Limb (tissue), 2 donors: ENCODE results near the gene PCYOX1L.

Source experiments
- DNase-seq, 2 donors: peaks; one replicate each; pipeline ENCODE4 v3.0.0-alpha.2; 2016; ENCODE audit errors: extremely low spot score in 2 of 2

The PCYOX1L gene

DNA sequence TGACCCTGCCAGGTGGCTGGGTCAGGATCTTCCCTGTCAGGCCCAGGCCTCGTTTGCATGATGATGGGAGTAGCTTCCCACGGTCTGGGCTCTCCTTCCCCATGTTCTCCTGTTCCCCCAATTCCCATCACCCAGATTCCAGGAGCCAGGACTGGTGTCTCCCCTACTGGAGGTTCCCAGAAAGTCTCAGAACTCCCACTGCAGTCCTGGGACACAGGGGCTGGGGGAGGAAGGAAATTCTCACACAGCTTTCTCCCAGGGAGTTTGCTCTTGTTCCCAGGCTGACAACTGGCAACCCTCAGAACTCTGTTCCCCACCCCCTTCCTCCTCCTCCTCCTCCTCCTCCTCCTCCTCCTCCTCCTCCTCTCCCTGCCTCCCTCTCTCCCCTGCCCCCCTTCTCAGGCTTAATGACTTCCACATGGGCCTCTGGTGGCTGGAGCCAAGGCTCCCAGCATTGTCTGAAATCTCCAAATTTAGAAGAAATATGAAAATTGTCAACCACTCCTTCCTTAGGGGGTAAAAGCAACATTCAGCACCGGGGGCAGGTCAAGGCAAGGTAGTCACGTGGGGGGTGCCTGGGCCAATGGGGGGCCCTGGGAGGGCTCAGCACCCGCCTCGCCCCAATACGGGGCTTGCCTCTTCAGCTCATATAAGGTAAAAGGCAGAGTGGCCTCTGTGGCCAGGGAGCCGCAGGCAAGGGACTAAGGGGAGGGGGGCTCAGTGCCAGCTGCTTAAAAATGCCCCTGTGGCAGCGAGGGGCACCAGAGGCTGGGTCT is 48.5 kb downstream of the PCYOX1L start:
- DNase-seq: peak; percentile 68 to 69

DNA sequence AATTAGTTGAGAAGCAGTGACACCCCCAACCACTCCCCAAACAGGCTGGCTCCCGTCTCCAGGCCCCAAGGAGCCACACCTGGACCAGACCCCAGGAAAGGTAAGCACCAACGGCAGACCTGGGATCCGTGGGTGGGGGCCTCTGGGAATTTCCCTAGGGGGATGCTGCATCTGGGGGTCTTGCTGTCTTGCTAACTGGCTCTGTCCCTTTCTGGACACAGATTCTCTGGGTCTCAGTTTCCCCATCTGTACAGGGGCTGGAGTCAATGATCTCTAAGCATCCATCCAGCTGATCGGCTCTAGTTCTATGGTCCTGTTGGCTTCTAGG is 49.1 kb downstream of the PCYOX1L start:
- DNase-seq: no peak

DNA sequence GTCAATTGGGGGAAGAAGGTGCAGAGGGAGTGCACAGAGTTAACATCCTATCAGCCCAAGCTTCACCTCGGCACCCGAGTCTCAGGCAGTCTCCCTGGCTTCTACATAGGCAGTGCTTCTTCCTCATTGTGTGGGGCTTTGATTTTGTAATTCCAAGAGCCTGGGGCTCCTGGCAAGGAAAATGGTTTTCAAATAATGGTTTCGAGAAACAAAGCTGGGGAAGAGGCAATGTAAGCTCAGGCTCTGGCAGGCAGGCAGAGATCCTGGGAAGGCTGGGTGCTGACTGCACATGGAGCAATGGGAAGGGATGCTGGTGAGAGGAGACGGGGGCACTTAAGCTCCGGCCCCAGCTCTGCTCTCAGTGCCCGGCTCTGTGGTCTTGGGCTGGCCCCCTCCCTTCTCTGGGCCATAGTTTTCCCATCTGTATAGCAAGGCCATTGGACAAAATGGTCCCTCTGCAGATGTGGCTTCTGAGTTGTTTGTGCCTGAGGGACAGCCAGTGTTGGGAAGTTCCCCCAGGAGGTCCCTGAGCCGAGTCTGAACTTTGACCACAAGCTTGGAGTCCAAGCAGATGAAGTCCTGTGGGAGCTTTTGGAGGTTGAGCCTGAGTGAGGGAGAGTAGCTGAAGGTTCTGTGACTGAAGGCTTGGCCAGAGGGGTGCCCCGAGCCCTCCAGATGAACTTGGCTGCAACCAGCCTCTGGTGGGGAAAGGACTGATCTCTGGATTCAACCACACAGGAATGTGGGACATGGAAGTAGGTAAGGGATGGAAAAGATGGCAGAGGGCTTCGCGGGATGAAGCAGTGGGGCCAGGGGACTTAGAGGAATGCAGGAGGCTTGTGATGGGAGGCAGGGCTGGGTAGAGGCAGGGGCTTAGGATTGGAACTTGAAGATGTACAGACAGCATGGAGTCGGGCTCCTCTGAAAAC is 49.7 kb downstream of the PCYOX1L start:
- DNase-seq: no peak

DNA sequence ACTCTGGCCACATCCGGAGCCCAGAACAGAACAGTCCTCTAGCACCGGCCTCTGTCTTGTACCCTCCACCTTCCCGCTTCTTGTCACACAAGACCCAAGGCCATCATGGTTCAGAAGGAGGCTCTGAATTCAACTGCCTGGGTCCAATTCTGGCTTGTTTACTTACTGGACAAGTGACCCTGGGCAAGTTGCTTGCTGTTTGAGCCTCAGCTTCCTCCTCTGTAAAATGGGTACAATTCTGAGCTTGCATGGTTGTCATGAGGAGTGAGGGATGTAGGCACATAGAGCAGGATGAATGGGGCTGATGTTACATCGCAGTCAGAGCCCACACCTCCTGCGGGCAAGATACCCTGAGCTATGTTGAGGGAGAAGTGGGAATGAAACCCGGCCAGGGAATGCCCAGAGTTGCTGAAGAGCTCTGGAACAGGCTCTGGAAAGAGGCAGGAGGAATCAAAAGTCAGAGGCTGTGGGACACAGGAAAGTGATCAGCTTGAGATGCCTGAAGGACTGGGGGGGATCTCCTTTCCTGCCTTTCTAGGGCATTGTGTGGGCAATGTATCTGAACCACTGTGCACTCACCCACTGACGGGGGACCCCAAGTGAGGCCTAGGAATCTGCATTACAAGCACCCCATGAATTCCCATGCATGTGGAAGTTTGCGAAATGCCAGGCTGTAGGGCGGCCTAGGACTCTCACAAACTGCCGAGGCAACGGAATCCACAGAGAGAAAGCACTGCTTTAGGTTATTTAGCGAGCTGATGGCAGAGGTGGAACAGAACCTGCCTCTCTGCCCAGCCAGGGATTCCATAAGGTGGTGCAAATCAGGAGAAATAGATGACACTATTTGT is 50.6 kb downstream of the PCYOX1L start:
- DNase-seq: peak in 1 of 2 donors; percentile 25

DNA sequence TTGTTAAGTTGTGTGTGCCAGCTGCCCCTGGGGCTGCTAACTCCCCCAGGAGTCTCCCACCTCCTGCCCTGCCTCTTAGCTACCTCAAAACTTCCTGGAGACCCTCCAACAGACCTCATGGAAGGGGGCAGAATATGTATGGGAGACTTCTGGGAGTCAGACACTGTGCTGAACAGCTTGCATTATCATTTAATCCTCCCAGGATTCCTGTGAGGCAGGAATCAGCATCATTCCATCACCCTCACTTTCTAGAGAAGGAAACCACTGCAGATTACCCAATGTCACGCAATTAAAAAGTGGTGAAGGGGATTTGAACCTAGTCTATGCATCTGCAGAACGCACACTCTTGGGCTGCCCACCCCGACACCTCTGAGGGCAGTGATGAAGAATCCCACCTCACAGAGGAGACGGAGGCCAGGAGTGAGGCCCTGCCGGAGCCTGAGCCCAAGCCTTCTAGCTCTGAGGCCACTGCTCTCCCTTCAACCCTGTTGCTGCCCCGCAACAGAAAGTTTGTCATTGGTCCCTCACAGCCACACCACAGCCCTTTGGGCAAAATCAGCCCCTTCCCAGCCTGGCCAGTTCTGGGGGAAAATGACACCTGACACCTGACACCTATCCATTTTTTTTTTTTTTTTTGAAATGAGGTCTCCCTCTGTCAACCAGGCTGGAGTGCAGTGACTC is 51.6 kb downstream of the PCYOX1L start:
- peak in 1 of 2 donors; percentile 21 for DNase-seq

DNA sequence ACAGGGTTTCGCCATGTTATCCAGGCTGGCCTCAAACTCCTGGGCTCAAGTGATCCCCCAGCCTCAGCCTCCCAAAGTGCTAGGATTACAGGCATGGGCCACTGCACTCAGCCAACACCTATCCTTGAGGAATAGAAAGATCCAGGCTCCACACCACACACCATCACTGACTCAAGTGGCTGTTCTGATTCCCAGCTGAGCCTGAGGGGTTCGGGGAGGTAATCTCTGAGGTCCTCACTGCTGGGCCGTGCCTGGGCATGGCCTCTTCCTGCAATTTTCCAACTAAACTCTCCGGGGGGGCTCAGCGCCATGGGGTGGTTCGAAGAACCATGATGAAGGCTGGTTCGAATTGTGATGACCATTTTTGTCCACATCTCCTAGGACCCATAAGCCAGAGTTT is 52.2 kb downstream of the PCYOX1L start:
- DNase-seq: no peak

DNA sequence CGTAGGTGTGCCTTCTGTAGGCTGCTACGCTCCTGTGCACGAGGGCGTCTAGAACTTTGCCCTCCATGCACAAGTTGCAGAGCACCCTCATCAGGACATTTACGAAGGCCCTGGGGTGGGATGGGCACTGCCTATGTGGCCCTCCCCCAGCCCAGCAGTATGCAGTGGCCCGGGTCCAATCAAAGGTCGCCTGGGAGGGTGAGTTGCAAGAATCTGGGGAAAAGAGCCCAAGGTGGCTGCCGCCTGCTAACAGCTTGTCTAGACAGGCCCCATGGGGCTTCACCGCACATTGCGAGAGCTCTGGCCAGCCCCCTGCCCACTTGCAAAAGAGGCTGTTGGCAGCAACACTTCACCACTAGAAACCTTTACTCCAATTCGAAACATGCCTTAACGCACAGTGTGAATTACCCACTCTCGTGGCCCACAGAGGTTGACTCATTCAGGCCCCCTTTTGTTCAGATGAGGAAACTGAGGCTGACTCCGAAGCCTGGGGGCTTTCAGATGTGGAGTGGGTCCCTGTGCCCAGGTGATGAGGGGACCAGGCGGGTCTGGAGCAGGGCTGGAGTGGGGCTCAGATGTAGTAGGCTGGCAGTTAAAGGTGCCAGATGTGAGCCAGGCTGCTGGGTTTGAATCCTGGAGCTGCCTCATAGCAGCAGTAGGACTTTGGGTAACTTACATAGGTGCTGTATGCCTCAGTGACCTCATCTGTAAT is 53.0 kb downstream of the PCYOX1L start:
- DNase-seq: no peak

DNA sequence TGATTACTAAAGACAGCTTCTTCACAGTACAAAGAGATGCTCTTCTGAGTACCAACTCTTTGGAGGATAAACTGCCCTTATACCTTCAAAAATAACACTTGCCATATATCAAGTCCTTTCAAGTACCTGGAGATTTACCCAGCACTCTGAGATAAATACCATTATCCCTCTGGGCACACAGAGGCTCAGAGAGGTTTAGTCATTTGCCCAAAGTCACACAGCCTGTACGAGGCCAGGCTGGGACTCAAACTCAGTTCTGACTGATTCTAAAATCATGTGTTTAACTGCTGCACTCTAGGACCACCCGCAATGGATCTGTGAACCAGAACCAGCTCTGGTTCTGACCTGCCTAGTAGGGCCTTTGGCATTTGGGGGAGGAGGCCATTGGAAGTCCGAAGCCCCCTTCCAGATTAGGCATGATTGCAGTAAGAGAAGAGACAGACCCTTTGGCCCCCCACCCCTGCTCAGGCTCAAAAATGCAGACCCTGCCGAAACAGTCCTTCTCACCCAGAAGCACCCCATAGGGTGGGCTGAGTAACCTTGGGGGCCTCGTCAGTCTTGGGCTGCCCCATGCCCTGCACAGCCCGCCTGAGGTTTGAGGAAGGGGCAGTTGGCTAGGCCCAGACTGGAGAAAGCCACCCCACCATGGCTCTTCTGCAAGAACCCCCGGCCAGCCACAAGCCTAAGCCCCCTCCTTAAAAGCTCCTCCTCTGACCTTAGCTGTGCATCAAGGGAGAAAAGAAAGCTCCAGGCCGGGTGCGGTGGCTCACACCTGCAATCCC is 54.1 kb downstream of the PCYOX1L start:
- no peak for DNase-seq

DNA sequence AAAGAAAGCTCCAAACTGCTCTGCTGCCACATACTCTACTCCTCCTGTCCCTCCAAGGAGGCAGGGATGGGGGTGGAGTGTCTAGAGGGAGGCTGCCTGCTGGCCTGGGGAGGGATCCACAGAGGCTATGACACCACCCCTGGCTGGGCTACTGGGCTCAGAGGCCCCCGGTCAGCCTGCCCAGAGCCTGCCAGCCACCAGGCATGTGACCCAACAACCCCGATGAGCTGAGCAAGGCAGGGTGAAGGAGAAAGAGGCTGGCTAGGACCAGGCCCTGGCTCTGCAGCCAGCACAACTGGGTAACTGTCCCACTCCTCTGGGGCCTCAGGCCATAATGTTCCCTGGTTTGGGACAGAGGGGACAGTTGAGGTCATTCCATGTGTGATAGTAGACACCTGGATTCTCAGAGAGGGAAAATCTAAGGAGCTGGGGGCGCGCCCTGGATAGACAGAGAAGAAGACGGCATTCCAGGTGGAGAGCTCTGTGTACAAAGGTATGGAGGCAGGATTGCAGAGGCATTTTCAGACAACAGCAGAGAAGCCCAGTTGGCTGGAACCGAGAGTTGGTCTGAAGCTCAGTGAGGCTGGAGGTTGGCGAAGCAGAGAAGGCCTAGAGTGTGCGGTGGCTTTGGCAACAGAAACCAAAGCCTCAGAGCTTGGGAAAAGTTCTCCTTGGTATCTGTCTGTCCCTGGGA is 55.1 kb downstream of the PCYOX1L start:
- peak in 1 of 2 donors; percentile 21 for DNase-seq

DNA sequence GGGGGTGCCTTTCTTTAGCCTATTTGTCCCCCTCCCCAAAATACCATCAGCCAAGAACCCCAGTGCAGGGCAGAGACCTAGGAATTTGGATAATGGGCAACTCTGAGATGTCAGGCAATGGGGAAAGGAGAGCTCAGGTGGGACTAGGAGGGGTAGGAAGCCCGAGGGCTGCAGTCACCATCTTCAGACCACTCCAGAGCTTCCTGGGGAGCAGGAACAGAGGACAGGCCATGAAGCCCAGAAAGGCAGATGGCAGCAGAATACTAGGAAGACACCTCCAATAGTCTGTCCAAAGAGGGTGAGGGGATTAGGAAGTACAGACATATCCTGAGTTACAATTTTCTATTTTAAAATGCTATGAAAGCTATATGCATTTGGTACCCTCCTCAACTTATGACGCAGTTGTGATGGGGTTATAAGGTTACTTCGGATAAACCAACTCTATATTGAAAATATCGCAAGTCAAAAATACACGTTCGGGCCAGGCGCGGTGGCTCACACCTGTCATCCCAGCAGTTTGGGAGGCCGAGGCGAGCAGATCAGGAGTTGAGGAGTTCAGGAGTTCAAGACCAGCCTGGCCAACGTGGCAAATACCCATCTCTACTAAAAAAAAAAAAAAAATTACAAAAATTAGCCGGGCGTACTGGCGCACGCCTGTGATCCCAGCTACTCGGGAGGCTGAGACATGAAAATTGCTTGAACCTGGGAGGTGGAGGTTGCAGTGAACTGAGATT is 55.8 kb downstream of the PCYOX1L start:
- no peak for DNase-seq

DNA sequence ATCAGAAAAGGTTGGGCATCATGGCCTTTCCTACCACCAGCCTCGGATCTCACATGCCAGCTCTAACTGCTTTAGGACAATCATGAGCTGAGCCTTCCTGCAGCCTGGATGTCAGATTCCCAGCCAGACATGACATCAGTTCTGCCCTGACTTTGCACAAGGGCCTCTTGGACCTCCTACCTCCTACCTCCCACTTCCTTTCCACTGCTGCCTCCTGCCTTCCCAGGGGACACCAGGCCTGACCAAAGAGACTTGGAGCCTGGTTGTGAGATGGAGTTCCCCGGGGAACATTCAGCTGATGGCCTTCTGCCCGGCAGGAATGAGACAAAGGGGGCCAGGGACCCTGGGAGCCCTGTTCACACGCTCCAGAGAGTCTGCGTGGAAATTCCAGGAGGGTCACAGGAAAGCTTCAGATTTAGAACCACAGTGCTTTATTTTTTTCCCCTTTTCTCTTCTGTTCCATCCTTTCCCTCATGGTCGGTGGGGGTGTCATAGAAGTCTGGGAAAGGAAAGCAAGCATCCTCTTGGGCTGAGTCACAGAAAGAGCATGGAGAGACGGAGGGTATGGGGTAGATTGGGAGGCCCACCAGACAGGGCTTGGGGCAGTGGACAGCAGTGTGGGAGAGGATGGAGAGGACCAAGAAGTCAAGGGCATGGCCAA is 56.7 kb downstream of the PCYOX1L start:
- DNase-seq: peak in 1 of 2 donors; percentile 34

DNA sequence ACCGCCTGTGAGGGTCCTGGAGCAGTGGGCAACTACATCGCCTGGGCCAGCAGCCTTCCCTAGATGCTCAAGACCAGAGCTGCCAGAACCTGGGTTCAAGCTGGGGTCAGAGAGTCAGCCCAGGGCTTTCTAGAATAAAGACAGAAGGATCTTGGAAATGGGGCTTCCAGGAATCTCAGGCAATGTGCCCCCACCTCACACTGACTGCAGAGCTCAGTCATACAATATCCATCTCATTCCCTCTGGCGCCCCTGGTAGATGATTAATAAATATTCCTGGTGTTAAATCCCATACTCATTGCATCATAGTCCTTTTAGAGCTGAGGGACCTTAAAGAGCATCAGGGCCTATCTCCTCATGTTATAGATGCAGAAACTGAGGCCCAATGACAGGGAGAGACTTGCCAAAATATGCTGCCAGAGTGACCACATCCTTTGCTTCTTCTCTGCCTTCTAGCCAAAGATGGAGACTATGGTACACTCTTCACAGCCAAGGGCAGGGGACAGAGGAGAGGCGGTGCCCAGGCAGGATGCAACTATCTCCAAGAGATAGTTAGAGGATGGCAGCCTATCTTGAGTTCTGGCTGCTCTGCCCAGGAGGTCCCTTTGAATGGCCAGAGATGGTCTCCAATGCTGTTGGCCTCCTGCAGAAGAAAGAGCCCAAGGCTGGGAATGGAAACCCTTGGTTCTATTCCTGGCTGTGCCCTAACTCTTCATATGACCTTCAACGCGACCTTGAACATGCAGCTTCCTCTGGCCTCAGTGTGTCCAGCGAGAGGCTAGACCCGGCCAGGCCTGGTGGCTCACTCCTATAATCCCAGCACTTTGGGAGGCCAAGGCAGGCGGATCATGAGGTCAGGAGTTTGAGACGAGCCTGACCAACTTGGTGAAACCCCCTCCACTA is 57.5 kb downstream of the PCYOX1L start:
- peak in 1 of 2 donors; percentile 28 for DNase-seq

DNA sequence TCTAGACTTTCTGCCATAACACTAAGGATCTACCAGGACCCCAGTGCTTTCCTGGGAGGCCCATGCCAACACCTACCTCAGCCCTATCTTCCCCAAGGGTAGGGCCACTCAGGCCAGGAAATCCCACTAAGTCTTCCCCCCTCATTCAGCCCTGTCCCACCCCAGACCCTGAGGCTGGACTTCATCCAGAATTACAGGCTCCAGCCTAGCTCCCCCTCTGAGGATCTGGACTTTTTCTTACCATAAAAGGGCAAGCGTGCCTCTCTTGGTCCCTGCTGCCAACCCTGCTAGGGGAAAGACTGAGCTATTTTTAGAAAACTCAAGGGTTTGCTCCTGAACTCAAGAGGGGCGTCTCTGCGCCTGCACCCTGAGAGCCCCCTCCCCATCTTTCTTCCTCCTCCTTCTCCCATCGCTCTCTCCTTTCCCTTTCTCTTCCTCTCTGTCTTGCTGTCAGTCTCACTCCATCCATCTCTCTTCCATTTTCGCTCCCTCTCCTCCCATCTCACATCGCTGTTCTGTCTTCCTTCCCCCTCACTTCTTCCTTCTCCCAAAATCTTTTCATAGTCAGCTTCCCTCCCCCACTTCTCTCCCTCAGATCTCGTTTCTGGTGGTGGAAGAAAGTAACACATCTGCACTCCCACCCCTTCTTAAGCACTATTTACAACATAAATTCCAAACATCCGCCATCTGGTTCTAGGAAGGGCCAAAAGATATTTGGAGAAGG is 59.3 kb downstream of the PCYOX1L start:
- peak; percentile 58 to 60 for DNase-seq

DNA sequence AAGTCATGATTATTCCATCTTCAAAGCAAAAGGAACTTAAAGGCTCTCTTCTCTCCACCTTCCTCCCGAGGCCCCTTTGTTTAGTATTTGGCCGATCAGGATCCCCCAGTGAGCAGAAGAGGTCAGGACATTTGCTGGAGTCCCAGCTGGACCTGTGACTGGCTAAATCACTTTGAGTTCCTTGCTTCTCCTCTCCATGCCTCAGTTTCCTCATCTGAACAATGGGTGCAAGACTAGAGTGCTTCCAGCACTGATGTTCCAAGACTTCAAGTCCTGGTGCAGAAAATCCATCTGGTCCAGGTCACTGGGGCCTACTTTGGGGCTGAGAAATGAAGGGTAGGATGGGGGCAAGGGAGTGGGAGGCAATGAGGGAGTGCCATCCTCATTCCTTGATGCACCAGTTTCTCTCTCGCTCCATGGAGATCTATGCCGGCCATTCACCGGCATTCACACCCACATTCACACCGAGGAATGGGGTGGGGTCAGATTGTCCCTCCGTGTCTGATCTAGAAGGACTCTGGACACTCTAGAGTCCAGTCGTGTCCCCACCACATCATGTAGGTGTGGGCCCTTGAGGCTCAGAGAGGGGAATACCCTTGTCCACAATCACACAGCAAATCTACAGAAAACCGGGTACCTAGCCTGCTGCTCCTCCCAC is 60.0 kb downstream of the PCYOX1L start:
- no peak for DNase-seq

DNA sequence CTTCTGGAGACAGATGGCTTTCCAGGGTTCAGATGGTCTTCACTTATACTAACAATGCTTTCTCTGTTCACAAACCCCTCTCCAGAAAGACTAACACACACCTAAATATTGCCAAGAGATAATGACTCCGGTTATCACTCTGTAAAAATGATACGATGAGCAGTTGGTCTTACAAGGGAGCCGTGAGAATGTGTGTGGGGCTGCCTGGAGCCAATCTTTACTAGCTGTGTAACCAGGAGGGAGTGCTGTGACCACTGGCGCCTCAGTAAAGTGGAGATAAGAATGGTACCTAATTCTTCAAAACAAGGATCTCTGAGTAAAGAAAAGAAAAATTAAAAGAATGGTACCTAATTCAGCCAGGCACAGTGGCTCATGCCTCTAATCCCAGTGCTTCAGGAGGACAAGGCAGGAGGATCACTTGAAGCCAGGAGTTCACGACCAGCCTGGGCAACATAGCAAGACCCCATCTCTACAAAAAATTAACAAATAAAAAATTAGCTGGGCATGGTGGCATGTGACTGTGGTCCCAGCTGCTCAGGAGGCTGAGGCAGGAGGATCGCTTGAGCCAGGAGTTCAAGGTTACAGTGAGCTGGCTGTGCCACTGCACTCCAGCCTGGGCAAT is 61.2 kb downstream of the PCYOX1L start:
- DNase-seq: no peak
